OCI-LY1 (cell line): ENCODE measurements around the gene PSME3.

Source experiments
- CTCF ChIP-seq: fragments of 200-600 bp; sonication (generic), shearing (Covaris generic); IDR thresholded peaks from 2 replicates; pipeline ENCODE4 v1.5.1; 2017; ENCODE audit warnings: mild to moderate bottlenecking, antibody characterized with exemption, low read length, moderate library complexity, mixed read lengths
- EZH2 ChIP-seq: fragments of 200-600 bp; sonication (generic), shearing (Covaris generic); IDR thresholded peaks from 2 replicates; pipeline ENCODE4 v1.8.0; 2017; ENCODE audit warnings: borderline replicate concordance, mixed run types, mild to moderate bottlenecking, antibody characterized with exemption, low read length, moderate library complexity, mixed read lengths

DNA sequence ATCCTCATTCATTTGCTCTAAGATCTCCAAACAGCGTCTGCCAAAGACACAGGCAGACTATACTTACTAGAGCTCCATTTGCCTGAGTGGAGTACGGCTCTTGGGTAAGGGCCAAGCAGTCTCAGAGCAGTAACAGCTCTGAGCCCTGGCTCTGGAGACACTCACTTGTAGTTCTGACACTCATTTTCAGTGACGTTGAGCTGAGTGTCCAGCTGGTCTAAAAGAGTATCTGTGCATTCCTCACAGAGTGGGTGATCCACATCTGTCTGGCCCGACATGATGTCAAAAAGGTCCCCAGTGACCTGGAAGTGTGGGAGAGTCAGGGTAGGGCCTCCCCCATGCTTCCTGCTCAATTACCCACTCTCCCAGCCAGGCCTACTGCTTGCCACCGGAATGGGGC lies 14.8 kb upstream of the PSME3 start:
- TF ChIP-seq CTCF (no peak), EZH2 (no peak)
